Loucy (cell line): Measurements from ENCODE around the gene JDP2.

Source experiments
- H2AFZ ChIP-seq: fragments of 200-600 bp; sonication (generic); 2 replicates; pipeline ENCODE4 v1.6.0; 2016; ENCODE audit warnings: antibody characterized with exemption, mild to moderate bottlenecking, low read length, moderate library complexity
- H3F3A ChIP-seq: fragments of 200-600 bp; 2 replicates; pipeline ENCODE4 v1.6.0; 2016; ENCODE audit warnings: antibody characterized with exemption, low read depth, mild to moderate bottlenecking
- H3K27me3 ChIP-seq: fragments of 200-600 bp; sonication (generic); 2 replicates; pipeline ENCODE4 v1.6.1; 2014; ENCODE audit warnings: low read length, mild to moderate bottlenecking; ENCODE audit not compliant: insufficient read depth, poor library complexity, severe bottlenecking
- H3K36me3 ChIP-seq: fragments of 200-600 bp; sonication (generic); 2 replicates; pipeline ENCODE4 v1.6.1; 2016; ENCODE audit warnings: low read length; ENCODE audit not compliant: insufficient read depth
- H3K4me1 ChIP-seq: fragments of 200-600 bp; sonication (generic); 2 replicates; pipeline ENCODE4 v1.5.1; 2014; ENCODE audit warnings: low read length, mild to moderate bottlenecking; ENCODE audit not compliant: insufficient read depth, poor library complexity, severe bottlenecking
- H3K4me2 ChIP-seq: fragments of 200-600 bp; sonication (generic); 2 replicates; pipeline ENCODE4 v1.6.0; 2014; ENCODE audit warnings: antibody characterized with exemption, low read length, low read depth, mild to moderate bottlenecking; ENCODE audit not compliant: poor library complexity, severe bottlenecking
- H3K4me3 ChIP-seq: fragments of 200-600 bp; sonication (generic); 2 replicates; pipeline ENCODE4 v1.5.1; 2014; ENCODE audit warnings: low read length, mild to moderate bottlenecking, mixed read lengths; ENCODE audit not compliant: poor library complexity, severe bottlenecking
- H3K79me2 ChIP-seq: fragments of 200-600 bp; sonication (generic); 2 replicates; pipeline ENCODE4 v1.6.1; 2014; ENCODE audit warnings: low read length; ENCODE audit not compliant: insufficient read depth
- H3K9ac ChIP-seq: fragments of 200-600 bp; sonication (generic); 2 replicates; pipeline ENCODE4 v1.6.0; 2014; ENCODE audit warnings: mild to moderate bottlenecking, low read depth, low read length, moderate library complexity; ENCODE audit not compliant: poor library complexity, severe bottlenecking
- H3K9me2 ChIP-seq: fragments of 200-600 bp; sonication (generic); replicated peaks from 2 replicates; pipeline ENCODE4 v1.6.1; 2016; ENCODE audit warnings: low read depth, low read length, mixed read lengths
- H3K9me3 ChIP-seq: fragments of 200-600 bp; sonication (generic); 2 replicates; pipeline ENCODE4 v1.6.1; 2014; ENCODE audit warnings: mild to moderate bottlenecking, antibody characterized with exemption, low read length, low read depth; ENCODE audit not compliant: insufficient read depth
- H4K20me1 ChIP-seq: fragments of 200-600 bp; sonication (generic); 2 replicates; pipeline ENCODE4 v1.6.0; 2014; ENCODE audit warnings: antibody characterized with exemption, low read length, mild to moderate bottlenecking; ENCODE audit not compliant: insufficient read depth, poor library complexity, severe bottlenecking
- CTCF ChIP-seq: fragments of 200-600 bp; sonication (generic); conservative IDR thresholded peaks from 2 replicates; pipeline ENCODE4 v1.5.1; 2014; ENCODE audit warnings: mild to moderate bottlenecking, antibody characterized with exemption, low read length
- EZH2phosphoT487 ChIP-seq: fragments of 200-600 bp; IDR thresholded peaks from 2 replicates; pipeline ENCODE4 v1.6.1; 2018; ENCODE audit warnings: antibody characterized with exemption, mild to moderate bottlenecking, moderate library complexity, borderline replicate concordance

Gene JDP2

GRCh38 chr14:75442166-75442565 lies 14.3 kb downstream of the JDP2 start:
- Histone ChIP-seq H4K20me1 (no peaks in the 10 kb centered on the region), H3K79me2 (no peaks in the 10 kb centered on the region), H3K4me2 (no peak overlapping the region), H3K9ac (no peak overlapping the region), H3F3A (peaks cover 5% of the 10 kb centered on the region; the same call in 1 of the 2 replicates), H3K4me1 (peaks cover 49% of the 10 kb centered on the region), H3K36me3 (no peaks in the 10 kb centered on the region), H2AFZ (no peak overlapping the region), H3K27me3 (no peaks in the 10 kb centered on the region), H3K4me3 (no peak overlapping the region), H3K9me3 (no peaks in the 10 kb centered on the region), H3K9me2 (no peaks in the 10 kb centered on the region)
- TF ChIP-seq EZH2phosphoT487 = no peak
- TF ChIP-seq CTCF = no peak

- Histone ChIP-seq H3K36me3 (no peaks in the 10 kb centered on the region), H3K4me1 (peaks cover 45% of the 10 kb centered on the region), H3K9me2 (no peaks in the 10 kb centered on the region), H3K27me3 (no peaks in the 10 kb centered on the region), H3F3A (peaks cover 5% of the 10 kb centered on the region; the same call in 1 of the 2 replicates), H3K4me3 (no peak overlapping the region), H3K79me2 (no peaks in the 10 kb centered on the region), H4K20me1 (no peaks in the 10 kb centered on the region), H2AFZ (no peak overlapping the region), H3K9me3 (no peaks in the 10 kb centered on the region), H3K9ac (no peak overlapping the region), H3K4me2 (no peak overlapping the region)
- TF ChIP-seq EZH2phosphoT487 = no peak
- no peak for TF ChIP-seq CTCF
These were observed 14.8 kb downstream of the JDP2 start for GRCh38 chr14:75442642-75443041.

GRCh38 chr14:75443203-75443969 lies 15.6 kb downstream of the JDP2 start:
- H3K79me2 ChIP-seq = 0 out of 2 replicates have a peak, but pooled peaks cover 3% of the 10 kb centered on the region
- no peaks in the 10 kb centered on the region for H3K9me3 ChIP-seq
- H2AFZ ChIP-seq = no peak overlapping the region
- H3K9ac ChIP-seq = no peak overlapping the region
- peaks cover 45% of the 10 kb centered on the region for H3K4me1 ChIP-seq
- H3K4me3 ChIP-seq = no peak overlapping the region
- H3F3A ChIP-seq = peaks cover 5% of the 10 kb centered on the region; the same call in 1 of the 2 replicates
- no peaks in the 10 kb centered on the region for H3K27me3 ChIP-seq
- no peak overlapping the region for H3K4me2 ChIP-seq
- H4K20me1 ChIP-seq = no peaks in the 10 kb centered on the region
- H3K9me2 ChIP-seq = no peaks in the 10 kb centered on the region
- no peaks in the 10 kb centered on the region for H3K36me3 ChIP-seq
- TF ChIP-seq EZH2phosphoT487 (no peak), CTCF (no peak)
